Esophagus (tissue), 2 donors: Measurements from ENCODE around the gene LDLRAP1. TPM values are rescaled to one million over a fixed set of nuclear protein-coding genes. Genes with fewer than 3 reads are reported as not detected.

Experiments
- H3K27ac ChIP-seq, 2 donors: one replicate each; pipeline ENCODE4 v1.5.1; 2013; ENCODE audit warnings: low read depth in 2 of 2, mild to moderate bottlenecking in 2 of 2, inconsistent platforms in 1 of 2, low read length in 1 of 2, moderate library complexity in 1 of 2
- H3K27me3 ChIP-seq, 2 donors: one replicate each; pipeline ENCODE4 v1.6.1; 2013; ENCODE audit warnings: low read length in 2 of 2, control low read depth in 1 of 2, mild to moderate bottlenecking in 1 of 2; ENCODE audit not compliant: insufficient read depth in 2 of 2, control insufficient read depth in 1 of 2
- H3K36me3 ChIP-seq, 2 donors: one replicate each; pipeline ENCODE4 v1.6.1; 2013; ENCODE audit warnings: low read length in 1 of 2; ENCODE audit not compliant: control insufficient read depth in 2 of 2, insufficient read depth in 2 of 2
- H3K4me1 ChIP-seq, 2 donors: one replicate each; pipeline ENCODE4 v1.6.1; 2013; ENCODE audit warnings: low read length in 1 of 2; ENCODE audit not compliant: control insufficient read depth in 2 of 2, insufficient read depth in 2 of 2
- H3K4me3 ChIP-seq, 2 donors: one replicate each; pipeline ENCODE4 v1.5.1; 2013; ENCODE audit warnings: low read length in 2 of 2, mild to moderate bottlenecking in 2 of 2, low read depth in 1 of 2, moderate library complexity in 1 of 2
- H3K9me3 ChIP-seq, 2 donors: one replicate each; pipeline ENCODE4 v1.6.1; 2013; ENCODE audit warnings: mild to moderate bottlenecking in 2 of 2, low read depth in 1 of 2, low read length in 1 of 2, moderate library complexity in 1 of 2; ENCODE audit not compliant: control insufficient read depth in 2 of 2, insufficient read depth in 1 of 2
- WGBS, 2 donors: extraction: QIAGEN DNeasy Blood & Tissue Kit; methylation state at CpG; one replicate each; pipeline ENCODE4 v1.1.7; 2013; 5-methylcytosine and 5-hydroxymethylcytosine counted together
- polyA plus RNA-seq, 2 donors: library from polyadenylated mRNA; stranded (reverse); fragments of 200-250 nt; gene quantifications; one replicate each; pipeline ENCODE4 v1.2.3, GENCODE V29; 2013
- donor health status: healthy with polysubstance abuse.
- donor health status: Bipolar disorder and iron deficiency.

Gene LDLRAP1
- polyA plus RNA-seq = 10 to 100 TPM; 11.0 to 12.5 TPM

- peak within 1 kb of the TSS; percentile 77 to 84 for H3K4me3 ChIP-seq
- H3K27ac ChIP-seq = peak within 1 kb of the TSS; percentile 68 to 90
- peaks cover 0 to 8% of the 10 kb centered on the region in 2 donors for H3K4me1 ChIP-seq
- H3K9me3 ChIP-seq = no peaks in the 10 kb centered on the region
- no peaks in the 10 kb centered on the region for H3K27me3 ChIP-seq
- no peaks in the 10 kb centered on the region for H3K36me3 ChIP-seq
- WGBS, 2 donors = 0% methylated on average over 80 to 99 of the region's 99 CpGs
Measured at GRCh38 chr1:25543425-25544242, at the start of gene LDLRAP1. Gene LDLRAP1, plus strand, starts transcription at chr1:25543606. Its CDS starts 93 bp downstream, at chr1:25543699.

- no peak overlapping the region for H3K4me3 ChIP-seq
- H3K27ac ChIP-seq = peak overlapping the region in 1 of 2 donors; percentile 22
- no peaks in the 10 kb centered on the region for H3K27me3 ChIP-seq
- H3K4me1 ChIP-seq = no peaks in the 10 kb centered on the region
- 72 to 83% methylated on average over 3 of the region's 3 CpGs for WGBS, 2 donors
- H3K9me3 ChIP-seq = no peaks in the 10 kb centered on the region
- H3K36me3 ChIP-seq = peaks cover 8 to 35% of the 10 kb centered on the region in 2 donors
Measured at GRCh38 chr1:25494952-25495351, 48.5 kb upstream of the LDLRAP1 start.

- no peak overlapping the region for H3K27ac ChIP-seq
- WGBS, 2 donors = 73 to 78% methylated on average over 1 of the region's 1 CpG
- H3K4me3 ChIP-seq = no peak overlapping the region
- peaks cover 2 to 5% of the 10 kb centered on the region in 2 donors for H3K4me1 ChIP-seq
- H3K27me3 ChIP-seq = no peaks in the 10 kb centered on the region
- H3K36me3 ChIP-seq = peaks cover 0 to 9% of the 10 kb centered on the region in 2 donors
- no peaks in the 10 kb centered on the region for H3K9me3 ChIP-seq
Measured at GRCh38 chr1:25500694-25501093, 42.7 kb upstream of the LDLRAP1 start.

- H3K4me1 ChIP-seq = peaks cover 2 to 11% of the 10 kb centered on the region in 2 donors
- no peak overlapping the region for H3K27ac ChIP-seq
- H3K4me3 ChIP-seq = no peak overlapping the region
- H3K27me3 ChIP-seq = no peaks in the 10 kb centered on the region
- WGBS, 2 donors = 77 to 83% methylated on average over 7 of the region's 7 CpGs
- no peaks in the 10 kb centered on the region for H3K9me3 ChIP-seq
- H3K36me3 ChIP-seq = peaks cover 0 to 8% of the 10 kb centered on the region in 2 donors
Measured at GRCh38 chr1:25501235-25502058, 42.0 kb upstream of the LDLRAP1 start.

GRCh38 chr1:25502957-25503356, 40.4 kb upstream of the LDLRAP1 start:
- Histone ChIP-seq H3K4me3 (no peak overlapping the region), H3K36me3 (no peaks in the 10 kb centered on the region), H3K9me3 (no peaks in the 10 kb centered on the region), H3K27me3 (no peaks in the 10 kb centered on the region), H3K4me1 (peaks cover 2 to 11% of the 10 kb centered on the region in 2 donors), H3K27ac (peak overlapping the region; percentile 47 to 86)
- WGBS, 2 donors = 59 to 68% methylated on average over 4 of the region's 4 CpGs

- Histone ChIP-seq H3K4me3 (no peak overlapping the region), H3K4me1 (peaks cover 2 to 11% of the 10 kb centered on the region in 2 donors), H3K36me3 (no peaks in the 10 kb centered on the region), H3K27ac (peak overlapping the region; percentile 47 to 86), H3K27me3 (no peaks in the 10 kb centered on the region), H3K9me3 (no peaks in the 10 kb centered on the region)
- 61 to 68% methylated on average over 12 of the region's 12 CpGs for WGBS, 2 donors
Measured at GRCh38 chr1:25503551-25504426, 39.6 kb upstream of the LDLRAP1 start.

- Histone ChIP-seq H3K4me3 (no peak overlapping the region), H3K27ac (peak overlapping the region; percentile 24 to 47), H3K4me1 (peaks cover 2 to 11% of the 10 kb centered on the region in 2 donors), H3K27me3 (no peaks in the 10 kb centered on the region), H3K36me3 (no peaks in the 10 kb centered on the region), H3K9me3 (no peaks in the 10 kb centered on the region)
- 72 to 74% methylated on average over 9 of the region's 9 CpGs for WGBS, 2 donors
Measured at GRCh38 chr1:25504706-25505595, 38.5 kb upstream of the LDLRAP1 start.

GRCh38 chr1:25505656-25506385, 37.6 kb upstream of the LDLRAP1 start:
- H3K4me1 ChIP-seq = peaks cover 2 to 11% of the 10 kb centered on the region in 2 donors
- H3K27ac ChIP-seq = peak overlapping the region; percentile 53 to 67
- no peaks in the 10 kb centered on the region for H3K36me3 ChIP-seq
- WGBS, 2 donors = 86 to 88% methylated on average over 14 of the region's 14 CpGs
- H3K9me3 ChIP-seq = no peaks in the 10 kb centered on the region
- H3K4me3 ChIP-seq = peak overlapping the region in 1 of 2 donors; percentile 26
- H3K27me3 ChIP-seq = no peaks in the 10 kb centered on the region
